Lower lobe of right lung (tissue), 2 donors: ENCODE data around the gene MYH9. TPM values are rescaled to one million over a fixed set of nuclear protein-coding genes. Genes with fewer than 3 reads are reported as not detected.

Source experiments
- ATAC-seq, 2 donors: fragments of 200-7000 bp; cut with Tn5 transposase; one replicate each; pipeline ENCODE4 v1.9.1; 2020 to 2022; ENCODE audit warnings: mild to moderate bottlenecking in 2 of 2, moderate library complexity in 2 of 2
- DNase-seq: peaks from one replicate; pipeline ENCODE4 v3.0.0-alpha.2; 2020
- H3K27ac ChIP-seq: fragments of 200-600 bp; one replicate; pipeline ENCODE4 v1.8.0; 2022
- H3K27me3 ChIP-seq: fragments of 200-600 bp; one replicate; pipeline ENCODE4 v1.8.0; 2022; ENCODE audit warnings: low read depth
- H3K36me3 ChIP-seq: fragments of 200-600 bp; one replicate; pipeline ENCODE4 v1.8.0; 2022; ENCODE audit warnings: mild to moderate bottlenecking
- H3K4me1 ChIP-seq: fragments of 200-600 bp; one replicate; pipeline ENCODE4 v1.8.0; 2022
- H3K4me3 ChIP-seq: fragments of 200-600 bp; one replicate; pipeline ENCODE4 v1.8.0; 2022; ENCODE audit warnings: mild to moderate bottlenecking
- H3K9me3 ChIP-seq: fragments of 200-600 bp; one replicate; pipeline ENCODE4 v1.8.0; 2022
- CTCF ChIP-seq: fragments of 200-600 bp; IDR thresholded peaks from one replicate; pipeline ENCODE4 v1.8.0; 2022; ENCODE audit warnings: antibody characterized with exemption, mild to moderate bottlenecking
- intact Hi-C: fragments of 100-400 bp; cut with DNase I; formaldehyde crosslinking; loops from one replicate; pipeline ENCODE4 v1.11.0; 2022
- total RNA-seq: library from RNA; stranded (reverse); fragmentation: NEBNext Ultra II Directional; extraction: Animal tissue kit (Norgen Biotek cat#: 25700); gene quantifications from one replicate; pipeline ENCODE4 v1.2.1, GENCODE V29; 2021
- donor health status: DM: no; HTN: yes; CAD: no; lungs with severe emphysema.

MYH9 gene
- total RNA-seq, 1 donor from 2014 or later: 659 TPM

GRCh38 chr22:36368359-36368983 lies 19.3 kb downstream of the MYH9 start:
- H3K36me3 ChIP-seq: peaks cover 7% of the 10 kb centered on the region
- peak overlapping the region; percentile 81 for H3K27ac ChIP-seq
- intact Hi-C loops: no loop called here
- TF ChIP-seq CTCF: peak; percentile 21
- ATAC-seq (peak in 1 of 2 donors; percentile 6), DNase-seq (no peak)
- peaks cover 100% of the 10 kb centered on the region for H3K4me1 ChIP-seq
- H3K9me3 ChIP-seq: no peaks in the 10 kb centered on the region
- peak overlapping the region; percentile 22 for H3K4me3 ChIP-seq
- H3K27me3 ChIP-seq: no peaks in the 10 kb centered on the region

DNA sequence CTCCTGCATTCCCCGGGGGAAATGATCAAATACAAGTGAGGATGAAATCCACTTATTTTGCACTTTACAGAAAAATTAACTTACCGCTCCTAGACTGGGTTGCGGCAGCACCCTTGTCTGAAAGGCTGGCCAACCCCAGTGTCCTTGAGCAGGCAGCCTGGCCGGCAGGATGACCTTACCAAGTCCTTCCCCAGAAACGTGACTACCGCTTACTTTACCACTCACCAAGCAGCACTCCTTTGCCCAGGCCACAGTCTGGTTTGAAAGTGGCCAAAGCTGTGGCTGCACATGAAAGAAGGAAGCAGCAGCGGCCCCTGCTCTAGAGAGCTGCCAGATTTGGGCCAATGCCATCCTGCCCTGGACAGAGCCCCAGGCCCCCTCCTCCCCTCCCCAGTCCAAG lies 20.3 kb downstream of the MYH9 start:
- peaks cover 7% of the 10 kb centered on the region for H3K36me3 ChIP-seq
- no peak for ATAC-seq
- H3K4me3 ChIP-seq: peak overlapping the region; percentile 32
- H3K9me3 ChIP-seq: no peaks in the 10 kb centered on the region
- peak overlapping the region; percentile 66 for H3K27ac ChIP-seq
- H3K4me1 ChIP-seq: peaks cover 100% of the 10 kb centered on the region
- DNase-seq: peak; percentile 53
- no peak for TF ChIP-seq CTCF
- intact Hi-C loops: no loop called here
- H3K27me3 ChIP-seq: no peaks in the 10 kb centered on the region

DNA sequence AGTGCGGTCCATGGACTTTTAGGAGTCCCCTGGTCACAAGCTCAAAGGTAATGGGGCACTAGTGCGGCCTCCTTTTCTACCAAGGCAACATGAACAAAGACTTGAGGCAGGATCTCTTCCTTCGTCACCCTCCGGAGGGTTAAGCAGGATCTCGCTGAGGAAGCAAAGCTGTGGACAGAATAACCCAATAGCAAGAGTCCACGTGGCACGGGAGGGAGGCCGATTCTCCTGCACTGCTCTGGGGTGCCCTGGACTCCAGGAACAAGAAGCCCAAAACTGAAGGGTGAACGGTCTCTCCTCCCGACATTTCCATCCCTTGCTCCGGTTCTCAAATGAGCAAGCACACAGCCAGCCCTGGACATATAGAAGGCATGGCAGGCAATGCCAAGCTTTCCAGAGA lies 20.7 kb downstream of the MYH9 start:
- Histone ChIP-seq H3K4me3 (peak overlapping the region; percentile 32), H3K27ac (peak overlapping the region; percentile 66), H3K36me3 (peaks cover 7% of the 10 kb centered on the region), H3K27me3 (no peaks in the 10 kb centered on the region), H3K4me1 (peaks cover 100% of the 10 kb centered on the region), H3K9me3 (no peaks in the 10 kb centered on the region)
- no peak for TF ChIP-seq CTCF
- no peak for ATAC-seq
- intact Hi-C loops: no loop called here
- no peak for DNase-seq

DNA sequence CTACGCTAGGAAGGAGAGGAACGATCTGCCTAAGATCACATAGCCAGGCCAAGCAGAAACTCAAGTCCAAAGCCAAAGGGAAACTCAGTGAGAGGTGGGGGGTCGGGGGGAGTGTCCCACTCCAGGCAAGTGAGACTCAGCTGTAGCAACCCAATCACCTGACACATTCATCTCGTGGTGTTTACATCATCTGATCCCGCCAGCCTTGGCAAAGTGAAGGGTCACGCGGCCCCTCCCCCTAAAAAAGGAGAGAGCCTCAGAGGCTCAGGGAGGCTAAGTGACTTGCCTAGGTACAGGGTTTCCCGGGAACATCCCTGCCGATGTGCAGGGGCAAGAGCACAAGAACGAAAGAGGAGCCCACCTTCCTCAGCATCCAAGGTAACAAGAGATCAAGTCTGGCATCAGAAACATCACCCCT lies 21.5 kb downstream of the MYH9 start:
- Histone ChIP-seq H3K9me3 (no peaks in the 10 kb centered on the region), H3K27me3 (no peaks in the 10 kb centered on the region), H3K4me3 (peak overlapping the region; percentile 32), H3K27ac (peak overlapping the region; percentile 66), H3K4me1 (peaks cover 100% of the 10 kb centered on the region), H3K36me3 (peaks cover 7% of the 10 kb centered on the region)
- DNase-seq: no peak
- TF ChIP-seq CTCF: no peak
- no peak for ATAC-seq
- intact Hi-C loops: no loop called here

- no peaks in the 10 kb centered on the region for H3K9me3 ChIP-seq
- no peak for TF ChIP-seq CTCF
- no peak overlapping the region for H3K4me3 ChIP-seq
- peak; percentile 65 for DNase-seq
- peaks cover 7% of the 10 kb centered on the region for H3K36me3 ChIP-seq
- no peaks in the 10 kb centered on the region for H3K27me3 ChIP-seq
- intact Hi-C loops: no loop called here
- peak overlapping the region; percentile 66 for H3K27ac ChIP-seq
- H3K4me1 ChIP-seq: peaks cover 100% of the 10 kb centered on the region
- ATAC-seq: peak; percentile 72 to 77
Measured at GRCh38 chr22:36365020-36365411, 22.8 kb downstream of the MYH9 start.
